GM10266 (cell line): ENCODE measurements around the gene HERC6.
"Not testable (repeated sequence)": the region's sequence is repeated elsewhere in the genome, so short reads cannot be mapped to it uniquely, and the experiment has no call there.

Source experiments
- DNase-seq: peaks from one replicate; pipeline ENCODE4 v3.0.0; 2012; ENCODE audit errors: extremely low spot score
- TF ChIP-seq, protein P1 (sequence below): IDR thresholded peaks from 2 replicates; pipeline ENCODE4 v1.5.1; 2012; ENCODE audit warnings: mild to moderate bottlenecking, low read depth; ENCODE audit not compliant: control insufficient read depth, insufficient read depth; ENCODE audit errors: missing control alignments

HERC6 gene

DNA sequence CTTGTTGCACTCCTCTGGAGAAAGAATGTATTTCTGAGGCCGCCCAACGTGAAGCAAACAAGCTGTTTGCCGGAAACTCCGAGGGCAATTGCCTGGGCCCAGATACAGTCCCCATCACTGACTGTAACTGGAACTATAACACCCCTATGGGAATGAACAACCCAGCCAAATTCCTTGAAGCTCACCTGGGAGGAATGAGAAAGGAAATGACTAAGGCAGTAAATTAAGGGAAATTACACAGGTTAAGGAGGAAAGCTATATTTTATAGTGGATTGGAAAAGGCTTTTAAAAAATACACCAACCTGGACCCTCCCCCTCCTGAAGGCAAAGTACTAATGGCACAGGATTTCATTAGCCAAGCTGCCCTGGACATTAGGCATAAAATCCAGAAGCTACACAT, 66.6 kb downstream of the HERC6 start:
- no peak for DNase-seq
- TF ChIP-seq, protein P1, sequence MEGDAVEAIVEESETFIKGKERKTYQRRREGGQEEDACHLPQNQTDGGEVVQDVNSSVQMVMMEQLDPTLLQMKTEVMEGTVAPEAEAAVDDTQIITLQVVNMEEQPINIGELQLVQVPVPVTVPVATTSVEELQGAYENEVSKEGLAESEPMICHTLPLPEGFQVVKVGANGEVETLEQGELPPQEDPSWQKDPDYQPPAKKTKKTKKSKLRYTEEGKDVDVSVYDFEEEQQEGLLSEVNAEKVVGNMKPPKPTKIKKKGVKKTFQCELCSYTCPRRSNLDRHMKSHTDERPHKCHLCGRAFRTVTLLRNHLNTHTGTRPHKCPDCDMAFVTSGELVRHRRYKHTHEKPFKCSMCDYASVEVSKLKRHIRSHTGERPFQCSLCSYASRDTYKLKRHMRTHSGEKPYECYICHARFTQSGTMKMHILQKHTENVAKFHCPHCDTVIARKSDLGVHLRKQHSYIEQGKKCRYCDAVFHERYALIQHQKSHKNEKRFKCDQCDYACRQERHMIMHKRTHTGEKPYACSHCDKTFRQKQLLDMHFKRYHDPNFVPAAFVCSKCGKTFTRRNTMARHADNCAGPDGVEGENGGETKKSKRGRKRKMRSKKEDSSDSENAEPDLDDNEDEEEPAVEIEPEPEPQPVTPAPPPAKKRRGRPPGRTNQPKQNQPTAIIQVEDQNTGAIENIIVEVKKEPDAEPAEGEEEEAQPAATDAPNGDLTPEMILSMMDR = no peak

DNA sequence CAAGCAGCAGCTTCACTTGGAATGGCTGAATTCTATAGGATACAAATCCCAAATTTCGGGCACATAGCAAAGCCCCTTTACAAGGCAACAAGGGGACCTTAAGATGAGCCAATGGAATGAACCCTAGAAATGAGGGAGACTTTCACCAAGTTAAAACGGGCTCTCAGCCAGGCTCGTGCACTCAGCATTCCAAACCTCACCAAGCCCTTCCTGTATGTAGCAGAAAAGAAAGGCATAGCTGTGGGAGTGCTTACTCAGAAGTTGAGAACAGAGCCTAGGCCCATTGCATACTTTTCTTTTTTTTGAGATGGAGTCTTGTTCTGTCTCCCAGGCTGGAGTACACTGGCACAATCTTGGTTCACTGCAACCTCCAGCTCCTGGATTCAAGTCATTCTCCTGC, 67.5 kb downstream of the HERC6 start:
- TF ChIP-seq, protein P1 = no peak
- no peak for DNase-seq

DNA sequence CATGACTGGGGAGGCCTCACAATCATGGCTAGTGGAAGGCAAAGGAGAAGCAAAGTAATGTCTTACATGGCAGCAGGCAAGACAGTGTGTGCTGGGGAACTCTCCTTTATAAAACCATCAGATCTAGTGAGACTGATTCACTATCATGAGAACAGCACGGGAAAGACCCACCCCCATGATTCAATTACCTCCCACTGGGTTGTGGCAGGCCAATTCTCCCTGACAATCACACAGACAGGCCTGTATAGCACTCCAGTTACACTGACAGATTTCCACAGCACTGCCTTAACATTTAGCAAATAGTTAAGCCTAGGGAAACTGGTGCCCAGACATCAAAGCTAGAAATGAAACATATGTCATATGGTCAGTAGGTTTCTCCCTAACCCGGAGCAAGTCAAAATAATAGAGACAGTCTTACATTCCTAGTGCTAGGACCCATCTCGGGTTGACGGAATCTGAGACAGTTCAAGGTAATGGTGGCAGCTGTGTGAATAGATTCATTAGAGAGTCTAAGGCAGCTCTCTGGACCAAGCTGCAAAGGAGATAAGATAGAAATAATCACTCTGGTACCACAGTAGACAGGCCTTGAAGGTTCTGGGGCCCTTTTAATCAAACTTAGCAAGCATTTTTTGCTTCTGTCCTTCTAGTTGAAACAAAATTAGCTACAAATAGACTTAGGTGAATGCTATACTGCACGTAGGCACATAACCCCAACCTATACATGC, 68.9 kb downstream of the HERC6 start:
- TF ChIP-seq, protein P1 = no peak
- no peak for DNase-seq

GRCh38 chr4:88448211-88448765, 69.6 kb downstream of the HERC6 start:
- DNase-seq = not testable (repeated sequence)

DNA sequence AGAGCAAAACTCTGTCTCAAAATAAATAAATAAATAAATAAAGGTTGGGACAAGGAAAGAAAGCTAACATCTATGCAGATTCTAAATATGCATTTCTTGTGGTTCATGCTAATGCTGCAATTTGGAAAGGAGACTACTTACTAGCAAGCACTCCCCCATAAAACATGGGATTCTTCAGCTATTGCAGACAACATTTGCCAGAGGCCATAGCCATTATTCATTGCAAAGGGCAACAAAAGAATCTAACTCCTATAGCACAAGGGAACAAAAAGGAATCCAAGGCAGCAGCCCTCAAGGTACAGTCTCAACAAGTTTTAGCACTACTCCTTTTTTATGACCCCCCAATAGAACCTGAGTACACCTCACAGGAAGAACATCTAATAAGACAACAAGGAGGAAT, 70.2 kb downstream of the HERC6 start:
- TF ChIP-seq, protein P1 = no peak
- DNase-seq = no peak

- TF ChIP-seq, protein P1 = no peak
- DNase-seq = no peak
Measured at GRCh38 chr4:88449290-88449689, 70.6 kb downstream of the HERC6 start.

DNA sequence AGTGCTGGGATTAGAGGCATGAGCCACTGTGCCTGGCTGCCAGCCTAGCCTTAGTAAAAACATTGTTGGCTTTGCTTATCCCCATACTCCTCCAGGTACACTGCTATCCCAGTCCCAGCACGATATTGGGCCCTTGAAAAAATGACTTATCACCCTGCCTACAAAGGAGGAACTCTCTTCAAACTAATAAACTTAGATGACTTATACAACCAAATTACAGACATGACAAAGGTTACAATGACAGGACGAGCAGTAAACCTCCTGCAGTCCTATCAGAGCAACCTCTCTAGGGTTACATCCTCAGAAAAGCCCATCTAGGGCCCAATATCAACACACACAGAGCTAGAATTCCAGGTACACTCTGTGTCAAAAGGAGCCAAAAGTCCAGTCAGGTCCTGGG, 72.6 kb downstream of the HERC6 start:
- no peak for DNase-seq
- TF ChIP-seq, protein P1 = no peak
